Activated CD4-positive, alpha-beta T cell treated with anti-CD3 and anti-CD28 coated beads for 24 hours (primary cell): ENCODE data around the gene GTF2A1L.
"Not testable (repeated sequence)": the region's sequence is repeated elsewhere in the genome, so short reads cannot be mapped to it uniquely, and the experiment has no call there.

Experiments used
- DNase-seq, 2 donors: peaks; one replicate each; pipeline ENCODE4 v3.0.0-alpha.2; 2020; ENCODE audit warnings: low read depth in 2 of 2

GTF2A1L gene

GRCh38 chr2:48607307-48608014 is 10.2 kb upstream of the GTF2A1L start:
- no peak for DNase-seq

GRCh38 chr2:48613211-48613610 is 4.4 kb upstream of the GTF2A1L start:
- DNase-seq, result no peak

GRCh38 chr2:48614581-48614980 is 3.1 kb upstream of the GTF2A1L start:
- DNase-seq, result not testable (repeated sequence)

- no peak for DNase-seq
Observed at GRCh38 chr2:48619526-48619925, 1.9 kb downstream of the GTF2A1L start.

- DNase-seq, result no peak
Observed at GRCh38 chr2:48620604-48621003, 2.9 kb downstream of the GTF2A1L start.

GRCh38 chr2:48622691-48623090 is 5.0 kb downstream of the GTF2A1L start:
- DNase-seq, result not testable (repeated sequence)

- no peak for DNase-seq
Observed at GRCh38 chr2:48624696-48625095, 7.0 kb downstream of the GTF2A1L start.

- no peak for DNase-seq
Observed at GRCh38 chr2:48626047-48626446, 8.4 kb downstream of the GTF2A1L start.

- no peak for DNase-seq
Observed at GRCh38 chr2:48633143-48633542, 15.5 kb downstream of the GTF2A1L start.

- DNase-seq, result no peak
Observed at GRCh38 chr2:48635786-48636185, 18.1 kb downstream of the GTF2A1L start.

GRCh38 chr2:48638261-48638660 is 20.6 kb downstream of the GTF2A1L start:
- no peak for DNase-seq

- no peak for DNase-seq
Observed at GRCh38 chr2:48651158-48651790, 33.6 kb downstream of the GTF2A1L start.

GRCh38 chr2:48668992-48669391 is 51.3 kb downstream of the GTF2A1L start:
- no peak for DNase-seq

GRCh38 chr2:48673581-48673980 is 55.9 kb downstream of the GTF2A1L start:
- DNase-seq, result no peak

- DNase-seq, result no peak
Observed at GRCh38 chr2:48674933-48675332, 57.3 kb downstream of the GTF2A1L start.

GRCh38 chr2:48677450-48677849 is 59.8 kb downstream of the GTF2A1L start:
- DNase-seq, result no peak

- no peak for DNase-seq
Observed at GRCh38 chr2:48685126-48685525, 67.5 kb downstream of the GTF2A1L start.

GRCh38 chr2:48691935-48692691 is 74.5 kb downstream of the GTF2A1L start:
- no peak for DNase-seq

GRCh38 chr2:48693066-48693465 is 75.4 kb downstream of the GTF2A1L start:
- DNase-seq, result no peak

- DNase-seq, result no peak
Observed at GRCh38 chr2:48693645-48694044, 76.0 kb downstream of the GTF2A1L start.

- no peak for DNase-seq
Observed at GRCh38 chr2:48694149-48694548, 76.5 kb downstream of the GTF2A1L start.

GRCh38 chr2:48695991-48696390 is 78.3 kb downstream of the GTF2A1L start:
- no peak for DNase-seq

- no peak for DNase-seq
Observed at GRCh38 chr2:48696881-48697280, 79.2 kb downstream of the GTF2A1L start.
